Fibroblast of mammary gland (primary cell): ENCODE results near the gene POU2AF1.

Experiments
- DNase-seq: peaks from one replicate; pipeline ENCODE4 v3.0.0-alpha.2; 2010; ENCODE audit warnings: low read depth
- H3K4me3 ChIP-seq: 2 replicates; pipeline ENCODE4 v1.5.1; 2011; ENCODE audit warnings: low read depth, mild to moderate bottlenecking, low read length, moderate library complexity; ENCODE audit not compliant: control insufficient read depth
- TF ChIP-seq, protein P1 (sequence below): conservative IDR thresholded peaks from 2 replicates; pipeline ENCODE4 v1.5.1; 2011; ENCODE audit warnings: low read depth, low read length, inconsistent platforms; ENCODE audit not compliant: control insufficient read depth, insufficient read depth

Gene POU2AF1

GRCh38 chr11:111410951-111411350, 31.9 kb upstream of the POU2AF1 start:
- no peak for DNase-seq
- TF ChIP-seq, protein P1, sequence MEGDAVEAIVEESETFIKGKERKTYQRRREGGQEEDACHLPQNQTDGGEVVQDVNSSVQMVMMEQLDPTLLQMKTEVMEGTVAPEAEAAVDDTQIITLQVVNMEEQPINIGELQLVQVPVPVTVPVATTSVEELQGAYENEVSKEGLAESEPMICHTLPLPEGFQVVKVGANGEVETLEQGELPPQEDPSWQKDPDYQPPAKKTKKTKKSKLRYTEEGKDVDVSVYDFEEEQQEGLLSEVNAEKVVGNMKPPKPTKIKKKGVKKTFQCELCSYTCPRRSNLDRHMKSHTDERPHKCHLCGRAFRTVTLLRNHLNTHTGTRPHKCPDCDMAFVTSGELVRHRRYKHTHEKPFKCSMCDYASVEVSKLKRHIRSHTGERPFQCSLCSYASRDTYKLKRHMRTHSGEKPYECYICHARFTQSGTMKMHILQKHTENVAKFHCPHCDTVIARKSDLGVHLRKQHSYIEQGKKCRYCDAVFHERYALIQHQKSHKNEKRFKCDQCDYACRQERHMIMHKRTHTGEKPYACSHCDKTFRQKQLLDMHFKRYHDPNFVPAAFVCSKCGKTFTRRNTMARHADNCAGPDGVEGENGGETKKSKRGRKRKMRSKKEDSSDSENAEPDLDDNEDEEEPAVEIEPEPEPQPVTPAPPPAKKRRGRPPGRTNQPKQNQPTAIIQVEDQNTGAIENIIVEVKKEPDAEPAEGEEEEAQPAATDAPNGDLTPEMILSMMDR: no peak
- H3K4me3 ChIP-seq: no peak overlapping the region

DNA sequence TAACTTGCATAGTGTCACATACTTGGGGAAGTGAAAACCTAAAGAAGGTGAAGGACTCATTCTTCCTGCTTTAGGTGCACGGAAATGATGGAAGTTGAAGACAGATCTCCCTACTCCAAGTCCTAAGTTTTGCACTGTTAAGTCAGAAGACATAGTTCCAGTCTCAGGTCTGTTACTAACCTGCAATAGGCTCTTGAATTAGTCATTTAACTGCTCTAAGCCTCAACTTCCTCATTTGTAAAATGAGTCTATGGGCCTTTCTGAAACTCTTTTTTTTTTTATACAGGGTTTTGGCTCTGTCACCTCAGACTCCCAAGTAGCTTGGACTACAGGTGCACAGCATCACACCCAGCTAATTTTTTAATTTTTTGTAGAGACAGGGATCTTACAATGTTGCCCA, 30.8 kb upstream of the POU2AF1 start:
- TF ChIP-seq, protein P1: no peak
- no peak overlapping the region for H3K4me3 ChIP-seq
- no peak for DNase-seq

DNA sequence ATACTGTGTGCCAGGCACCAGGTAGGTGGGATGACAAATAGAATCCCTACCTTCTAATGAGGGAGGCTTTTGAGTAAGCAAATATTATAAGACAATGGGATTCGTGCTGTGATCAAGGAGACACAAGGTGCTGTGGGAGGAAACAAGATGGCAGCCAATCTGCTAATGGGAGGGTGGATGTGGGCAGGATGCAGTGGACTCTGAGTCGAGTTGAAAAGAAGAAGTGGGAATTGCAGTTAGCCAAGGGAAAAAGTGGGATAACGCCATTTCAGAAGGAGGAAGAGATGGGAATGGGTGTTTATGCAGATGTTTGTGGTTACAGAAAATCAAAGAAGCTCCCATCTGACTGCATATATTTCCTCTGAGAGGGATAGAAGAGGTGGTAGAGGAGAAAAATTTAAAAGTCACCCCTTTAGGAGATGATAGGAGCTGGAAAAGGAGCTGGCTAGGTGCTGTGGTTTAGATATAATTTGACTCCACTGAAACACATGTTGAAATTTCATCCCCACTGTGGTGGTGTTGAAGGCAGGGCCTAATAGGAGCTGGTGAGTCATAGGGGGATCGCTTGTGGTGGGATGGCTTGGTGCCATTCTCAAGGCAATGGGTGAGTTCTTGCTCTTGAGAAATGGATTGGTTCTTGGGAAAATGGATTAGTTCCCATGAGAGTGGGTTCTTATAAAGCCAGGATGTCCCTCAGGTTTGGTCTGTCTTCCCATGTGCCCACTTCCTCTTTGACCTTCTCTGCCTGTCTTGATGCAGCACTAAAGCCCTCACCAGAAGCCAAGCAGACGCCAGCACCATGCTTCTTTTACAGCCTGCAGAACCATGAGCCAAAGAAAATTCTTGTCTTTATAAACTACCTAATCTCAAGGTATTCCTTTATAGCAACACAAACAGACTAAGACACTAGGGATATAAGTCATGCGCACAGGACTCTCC, 30.0 kb upstream of the POU2AF1 start:
- DNase-seq: peak; percentile 92
- H3K4me3 ChIP-seq: no peak overlapping the region
- TF ChIP-seq, protein P1: no peak

DNA sequence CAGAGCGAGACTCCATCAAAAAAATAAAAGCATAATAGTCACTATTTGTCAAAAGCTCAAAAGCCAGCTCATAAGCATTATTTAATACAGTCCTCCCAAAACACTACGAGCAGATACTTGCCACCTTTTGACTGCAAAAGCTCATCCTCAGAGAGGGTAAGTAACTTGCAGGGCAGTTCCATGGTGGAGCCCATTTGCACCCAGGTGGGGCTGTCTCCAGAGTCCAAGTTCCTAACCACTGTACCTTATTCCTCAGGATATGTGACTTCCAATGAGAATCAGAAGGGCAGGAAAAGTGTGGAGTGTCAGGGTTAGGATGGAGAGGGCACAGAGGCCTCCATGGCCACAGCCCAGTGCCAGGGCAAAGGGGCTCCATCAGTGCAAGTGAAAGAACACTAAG, 28.6 kb upstream of the POU2AF1 start:
- no peak for DNase-seq
- TF ChIP-seq, protein P1: no peak
- no peak overlapping the region for H3K4me3 ChIP-seq

DNA sequence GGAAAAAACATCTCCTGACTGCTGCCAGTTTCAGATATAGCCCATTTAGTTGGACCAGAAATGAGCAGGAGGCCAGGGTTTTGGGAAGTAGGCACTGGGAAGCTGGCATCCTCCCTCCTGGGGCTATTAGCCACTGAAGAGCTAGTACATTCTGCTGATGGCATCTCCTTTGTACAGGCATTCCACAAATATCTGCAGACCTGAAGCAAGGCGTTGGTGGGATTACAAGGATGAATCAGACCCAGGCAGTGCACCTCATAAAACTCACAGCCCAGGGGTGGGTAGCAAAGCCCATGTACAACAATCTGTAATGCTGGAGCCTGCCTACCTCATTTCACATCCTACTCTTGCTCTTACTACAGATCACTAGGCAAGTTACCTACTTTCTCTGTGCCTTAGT, 27.5 kb upstream of the POU2AF1 start:
- no peak overlapping the region for H3K4me3 ChIP-seq
- no peak for DNase-seq

DNA sequence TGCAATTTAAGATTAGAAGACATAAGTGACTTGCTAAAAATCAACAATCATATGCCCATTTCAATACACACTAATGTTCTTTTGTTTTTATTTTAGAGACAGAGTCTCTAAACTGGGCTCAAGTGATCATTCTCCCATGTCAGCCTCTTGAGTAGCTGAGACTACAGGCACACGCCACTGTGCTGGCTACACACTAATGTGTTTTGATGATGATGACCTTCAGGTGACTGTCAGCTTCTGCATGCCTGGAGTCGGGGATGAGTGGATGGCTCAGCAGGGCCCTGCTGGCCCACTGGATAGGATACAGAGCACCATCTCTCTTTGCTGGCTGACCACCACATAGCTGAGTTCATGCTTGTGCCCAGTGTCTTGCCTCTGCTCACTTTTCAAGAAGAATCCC, 27.0 kb upstream of the POU2AF1 start:
- DNase-seq: no peak
- no peak overlapping the region for H3K4me3 ChIP-seq
- TF ChIP-seq, protein P1: no peak

More for the DNA sequence above, 27.5 kb upstream of the POU2AF1 start:
- TF ChIP-seq, protein P1: no peak

GRCh38 chr11:111405551-111405950, 26.5 kb upstream of the POU2AF1 start:
- H3K4me3 ChIP-seq: no peak overlapping the region
- TF ChIP-seq, protein P1: no peak
- no peak for DNase-seq
